ENCODE measurements around the gene SPATA46. TPM values are rescaled to one million over a fixed set of nuclear protein-coding genes. Genes with fewer than 3 reads are reported as not detected.

SPATA46 gene
- polyA plus RNA-seq, 1 donor (not counting 4 experiments of a cell fraction or from before 2014, with no cell fraction given), result not detected

- dilution Hi-C loops (cut with MboI; ENCODE audit: extremely low pct_ligation_motif_present, low sequenced_read_pairs), result no loop called here
- Histone ChIP-seq H3K9me3 (ENCODE audit: control insufficient read depth, low read depth, low read length) (no peaks in the 10 kb centered on the region), H3K9me1 (ENCODE audit: control insufficient read depth, extremely low read depth, insufficient read depth, low read length) (no peaks in the 10 kb centered on the region), H3K9ac (ENCODE audit: control insufficient read depth, extremely low read depth, insufficient read depth, low read length) (no peak overlapping the region), H3K4me2 (ENCODE audit: control insufficient read depth, extremely low read depth, insufficient read depth, low read depth, low read length) (no peak overlapping the region), H3K27ac (ENCODE audit: control insufficient read depth, insufficient read depth, low read length) (no peak overlapping the region), H3K4me1 (ENCODE audit: control insufficient read depth, extremely low read depth, insufficient read depth, low read length) (peaks cover 16% of the 10 kb centered on the region), H3K27me3 (ENCODE audit: control insufficient read depth, extremely low read depth, insufficient read depth, low read length) (no peaks in the 10 kb centered on the region), H4K20me1 (ENCODE audit: control insufficient read depth, extremely low read depth, insufficient read depth, low read length) (no peaks in the 10 kb centered on the region), H3K79me2 (ENCODE audit: control insufficient read depth, insufficient read depth, low read length) (no peaks in the 10 kb centered on the region), H2AFZ (ENCODE audit: control insufficient read depth, low read length) (no peak overlapping the region), H3K36me3 (ENCODE audit: control insufficient read depth in 2 of 2, extremely low read depth in 1 of 2, insufficient read depth in 2 of 2, low read length in 2 of 2) (no peaks in the 10 kb centered on the region), H3K4me3 (ENCODE audit: control insufficient read depth in 2 of 3, extremely low read depth in 1 of 3, insufficient read depth in 2 of 3, low read depth in 1 of 3, low read length in 3 of 3) (no peak overlapping the region)
- TF ChIP-seq EZH2 (IDR thresholded peaks at IDR 0.05; ENCODE audit: low read length) (no peak), CTCF (optimal IDR thresholded peaks at IDR 0.05 in 1 of 3, IDR thresholded peaks at IDR 0.05 in 1 of 3, conservative IDR thresholded peaks at IDR 0.05 in 1 of 3; ENCODE audit: extremely low read depth in 1 of 3, insufficient read depth in 2 of 3, low read length in 3 of 3) (no peak)
- no peak for DNase-seq (ENCODE audit: low read depth, low spot score)
- no peak for FAIRE-seq
These were observed 29.4 kb downstream of the SPATA46 start for GRCh38 chr1:162347281-162347680.

- no peak overlapping the region for H2AFZ ChIP-seq (ENCODE audit: control insufficient read depth, low read length)
- TF ChIP-seq CTCF (optimal IDR thresholded peaks at IDR 0.05 in 1 of 3, IDR thresholded peaks at IDR 0.05 in 1 of 3, conservative IDR thresholded peaks at IDR 0.05 in 1 of 3; ENCODE audit: extremely low read depth in 1 of 3, insufficient read depth in 2 of 3, low read length in 3 of 3) (no peak), EZH2 (IDR thresholded peaks at IDR 0.05; ENCODE audit: low read length) (no peak)
- dilution Hi-C loops (cut with MboI; ENCODE audit: extremely low pct_ligation_motif_present, low sequenced_read_pairs), result no loop called here
- DNase-seq (ENCODE audit: low read depth, low spot score) (no peak), FAIRE-seq (no peak)
- no peaks in the 10 kb centered on the region for H3K79me2 ChIP-seq (ENCODE audit: control insufficient read depth, insufficient read depth, low read length)
- no peak overlapping the region for H3K27ac ChIP-seq (ENCODE audit: control insufficient read depth, insufficient read depth, low read length)
- no peak overlapping the region for H3K4me2 ChIP-seq (ENCODE audit: control insufficient read depth, extremely low read depth, insufficient read depth, low read depth, low read length)
- no peak overlapping the region for H3K4me3 ChIP-seq (ENCODE audit: control insufficient read depth in 2 of 3, extremely low read depth in 1 of 3, insufficient read depth in 2 of 3, low read depth in 1 of 3, low read length in 3 of 3)
- H3K9me1 ChIP-seq (ENCODE audit: control insufficient read depth, extremely low read depth, insufficient read depth, low read length), result no peaks in the 10 kb centered on the region
- H3K9ac ChIP-seq (ENCODE audit: control insufficient read depth, extremely low read depth, insufficient read depth, low read length), result no peak overlapping the region
- H3K9me3 ChIP-seq (ENCODE audit: control insufficient read depth, low read depth, low read length), result no peaks in the 10 kb centered on the region
- H3K27me3 ChIP-seq (ENCODE audit: control insufficient read depth, extremely low read depth, insufficient read depth, low read length), result no peaks in the 10 kb centered on the region
- no peaks in the 10 kb centered on the region for H3K36me3 ChIP-seq (ENCODE audit: control insufficient read depth in 2 of 2, extremely low read depth in 1 of 2, insufficient read depth in 2 of 2, low read length in 2 of 2)
- no peaks in the 10 kb centered on the region for H4K20me1 ChIP-seq (ENCODE audit: control insufficient read depth, extremely low read depth, insufficient read depth, low read length)
- H3K4me1 ChIP-seq (ENCODE audit: control insufficient read depth, extremely low read depth, insufficient read depth, low read length), result no peaks in the 10 kb centered on the region
These were observed 33.2 kb downstream of the SPATA46 start for GRCh38 chr1:162343470-162343869.

Data from keratinocyte (primary cell).